Sigmoid colon (tissue), 7 donors: Measurements from ENCODE around the gene POLR1G. TPM values are rescaled to one million over a fixed set of nuclear protein-coding genes. Genes with fewer than 3 reads are reported as not detected.
A peak's percentile ranks its signal among the peaks of the same experiment; 100 is the strongest.

Experiments
- DNase-seq: peaks from one replicate; pipeline ENCODE4 v3.0.0-alpha.2; 2019
- H3K27ac ChIP-seq, 4 donors: fragments of 200-600 bp; sonication (generic); one replicate each; pipeline ENCODE4 v1.5.1; 2016 to 2019; ENCODE audit warnings: mild to moderate bottlenecking in 1 of 4
- H3K27me3 ChIP-seq, 3 donors: fragments of 200-600 bp; sonication (generic); one replicate each; pipeline ENCODE4 v1.5.1; 2019; ENCODE audit warnings: mild to moderate bottlenecking in 1 of 3
- H3K36me3 ChIP-seq, 4 donors: fragments of 200-600 bp; sonication (generic); one replicate each; pipeline ENCODE4 v1.5.1; 2016 to 2019
- H3K4me1 ChIP-seq, 4 donors: fragments of 200-600 bp; sonication (generic); one replicate each; pipeline ENCODE4 v1.5.1; 2017 to 2019
- H3K4me3 ChIP-seq, 4 donors: fragments of 200-600 bp; sonication (generic); one replicate each; pipeline ENCODE4 v1.5.1; 2017 to 2019; ENCODE audit warnings: mild to moderate bottlenecking in 2 of 4, moderate library complexity in 1 of 4
- H3K9me3 ChIP-seq, 4 donors: fragments of 200-600 bp in 3 of 4; sonication (generic) in 3 of 4; one replicate each; pipeline versions ENCODE4 v1.5.1 to v1.6.1; 2013 to 2019
- EP300 ChIP-seq, 4 donors: sonication (generic); formaldehyde crosslinking; IDR thresholded peaks; one replicate each; pipeline ENCODE4 v1.6.1; 2017; ENCODE audit warnings: antibody characterized with exemption in 4 of 4
- POLR2A ChIP-seq, 2 donors: fragments of 450-650 bp; IDR thresholded peaks; one replicate each; pipeline ENCODE4 v1.6.1; 2016; ENCODE audit warnings: antibody characterized with exemption in 2 of 2, mild to moderate bottlenecking in 2 of 2, moderate library complexity in 2 of 2
- POLR2AphosphoS5 ChIP-seq, 4 donors: sonication (generic); formaldehyde crosslinking; IDR thresholded peaks; one replicate each; pipeline ENCODE4 v1.6.1; 2017; ENCODE audit warnings: antibody characterized with exemption in 4 of 4
- WGBS, 2 donors: extraction: QIAGEN DNeasy Blood & Tissue Kit; methylation state at CpG; one replicate each; pipeline ENCODE4 v1.1.7; 2013; 5-methylcytosine and 5-hydroxymethylcytosine counted together
- intact Hi-C: fragments of 100-400 bp; cut with DNase I; formaldehyde crosslinking; loops from one replicate; pipeline ENCODE4 v1.15.1; 2023
- polyA plus RNA-seq, 3 donors: library from polyadenylated mRNA; stranded (reverse); fragments of 200-250 nt; gene quantifications; one replicate each; pipeline ENCODE4 v1.2.3, GENCODE V29; 2013
- total RNA-seq, 4 donors: library from RNA; depleted of rRNA; stranded (reverse); fragments of >200 nt; gene quantifications; one replicate each; pipeline ENCODE4 v1.1.0, GENCODE V29; 2016
- TF ChIP-seq, protein P1 (sequence below), 4 experiments: fragments of 450-650 bp in 3 of 4; fragments of 200-600 bp in 1 of 4; IDR thresholded peaks; one replicate each; pipeline ENCODE4 v1.5.1; 2016 to 2019; ENCODE audit warnings: antibody characterized with exemption in 4 of 4, mild to moderate bottlenecking in 3 of 4, moderate library complexity in 2 of 4
- donor health status: healthy with polysubstance abuse.
- donor health status: Bipolar disorder and iron deficiency.
- donor health status: healthy.

Gene POLR1G
- total and polyA plus RNA-seq, 7 donors = 1.2 to 5.6 (median 3.6) TPM

DNA sequence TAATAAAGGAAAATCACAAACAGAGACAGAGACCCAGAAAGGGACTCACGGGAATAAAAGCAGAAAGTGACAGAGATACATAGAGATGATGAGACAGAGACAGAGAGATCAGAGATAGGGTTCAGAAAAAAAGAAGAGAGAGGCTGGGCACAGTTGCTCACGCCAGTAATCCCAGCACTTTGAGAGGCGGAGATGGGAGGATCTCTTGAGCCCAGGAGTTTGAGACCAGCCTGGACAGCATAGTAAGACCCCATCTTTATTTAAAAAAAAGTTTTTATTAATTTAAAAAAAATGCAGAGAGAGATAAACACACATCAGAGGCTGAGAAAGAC, 41.9 kb downstream of the POLR1G start:
- TF ChIP-seq POLR2AphosphoS5 (IDR thresholded peaks at IDR 0.05) = no peak
- no peak for TF ChIP-seq POLR2A (IDR thresholded peaks at IDR 0.05)
- TF ChIP-seq EP300 (IDR thresholded peaks at IDR 0.05) = no peak
- TF ChIP-seq, protein P1, sequence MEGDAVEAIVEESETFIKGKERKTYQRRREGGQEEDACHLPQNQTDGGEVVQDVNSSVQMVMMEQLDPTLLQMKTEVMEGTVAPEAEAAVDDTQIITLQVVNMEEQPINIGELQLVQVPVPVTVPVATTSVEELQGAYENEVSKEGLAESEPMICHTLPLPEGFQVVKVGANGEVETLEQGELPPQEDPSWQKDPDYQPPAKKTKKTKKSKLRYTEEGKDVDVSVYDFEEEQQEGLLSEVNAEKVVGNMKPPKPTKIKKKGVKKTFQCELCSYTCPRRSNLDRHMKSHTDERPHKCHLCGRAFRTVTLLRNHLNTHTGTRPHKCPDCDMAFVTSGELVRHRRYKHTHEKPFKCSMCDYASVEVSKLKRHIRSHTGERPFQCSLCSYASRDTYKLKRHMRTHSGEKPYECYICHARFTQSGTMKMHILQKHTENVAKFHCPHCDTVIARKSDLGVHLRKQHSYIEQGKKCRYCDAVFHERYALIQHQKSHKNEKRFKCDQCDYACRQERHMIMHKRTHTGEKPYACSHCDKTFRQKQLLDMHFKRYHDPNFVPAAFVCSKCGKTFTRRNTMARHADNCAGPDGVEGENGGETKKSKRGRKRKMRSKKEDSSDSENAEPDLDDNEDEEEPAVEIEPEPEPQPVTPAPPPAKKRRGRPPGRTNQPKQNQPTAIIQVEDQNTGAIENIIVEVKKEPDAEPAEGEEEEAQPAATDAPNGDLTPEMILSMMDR (IDR thresholded peaks at IDR 0.05) = no peak
- no peaks in the 10 kb centered on the region for H3K27me3 ChIP-seq
- 89 to 93% methylated on average over 3 of the region's 3 CpGs for WGBS, 2 donors
- peaks cover 0 to 42% (median 40%) of the 10 kb centered on the region in 4 donors for H3K4me1 ChIP-seq
- H3K9me3 ChIP-seq = no peaks in the 10 kb centered on the region
- intact Hi-C loops = no loop called here
- no peak overlapping the region for H3K4me3 ChIP-seq
- no peaks in the 10 kb centered on the region for H3K36me3 ChIP-seq
- H3K27ac ChIP-seq = peak overlapping the region in 2 of 4 donors; percentile 84 to 87
- no peak for DNase-seq

DNA sequence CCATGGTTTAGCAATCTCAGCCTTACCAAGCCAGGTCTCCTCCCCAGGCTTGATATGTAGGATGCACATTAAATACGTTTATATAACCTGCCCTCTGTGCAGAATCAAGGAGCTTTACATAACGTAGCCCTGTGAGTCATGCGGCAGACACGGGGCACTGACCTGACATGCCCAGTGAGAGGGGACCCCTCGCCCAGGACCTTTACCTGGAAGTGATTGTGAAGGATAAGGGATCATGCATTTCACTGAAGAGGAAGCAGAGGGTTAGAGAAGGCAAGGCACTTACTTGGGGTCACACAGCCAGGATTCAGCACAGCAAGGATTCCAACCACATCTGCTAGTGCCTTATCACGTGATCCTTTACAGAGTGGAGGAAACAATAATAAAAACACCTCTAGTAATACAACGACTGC, 42.4 kb downstream of the POLR1G start:
- H3K4me1 ChIP-seq = peaks cover 0 to 41% (median 37%) of the 10 kb centered on the region in 4 donors
- 20 to 67% methylated on average over 7 of the region's 7 CpGs for WGBS, 2 donors
- no peaks in the 10 kb centered on the region for H3K36me3 ChIP-seq
- H3K27me3 ChIP-seq = no peaks in the 10 kb centered on the region
- intact Hi-C loops = no loop called here
- DNase-seq = no peak
- TF ChIP-seq EP300 (IDR thresholded peaks at IDR 0.05) = no peak
- TF ChIP-seq, protein P1 (IDR thresholded peaks at IDR 0.05) = no peak
- TF ChIP-seq POLR2AphosphoS5 (IDR thresholded peaks at IDR 0.05) = no peak
- TF ChIP-seq POLR2A (IDR thresholded peaks at IDR 0.05) = no peak
- H3K9me3 ChIP-seq = no peaks in the 10 kb centered on the region
- H3K27ac ChIP-seq = peak overlapping the region in 2 of 4 donors; percentile 84 to 87
- H3K4me3 ChIP-seq = no peak overlapping the region

DNA sequence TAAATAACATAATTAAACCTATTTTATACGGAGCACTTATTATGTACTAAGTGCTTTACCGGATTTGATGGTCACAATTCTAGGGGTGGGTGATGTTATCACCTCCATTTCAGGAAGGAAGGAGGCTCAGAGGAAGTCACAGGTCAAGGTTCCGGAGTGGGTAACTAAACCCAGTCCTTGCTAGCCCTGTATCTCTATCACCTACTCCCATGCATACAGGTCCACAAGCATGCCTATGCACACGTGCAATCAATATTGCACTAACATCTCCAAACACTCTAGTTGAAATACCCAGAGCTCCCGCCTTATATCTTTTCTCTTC, 43.5 kb downstream of the POLR1G start:
- intact Hi-C loops = no loop called here
- no peak for DNase-seq
- H3K27me3 ChIP-seq = no peaks in the 10 kb centered on the region
- 11 to 21% methylated on average over 5 of the region's 5 CpGs for WGBS, 2 donors
- no peaks in the 10 kb centered on the region for H3K9me3 ChIP-seq
- H3K36me3 ChIP-seq = no peaks in the 10 kb centered on the region
- peaks cover 0 to 43% (median 36%) of the 10 kb centered on the region in 4 donors for H3K4me1 ChIP-seq
- H3K4me3 ChIP-seq = peak overlapping the region; percentile 45 to 73 (median 59)
- H3K27ac ChIP-seq = peak overlapping the region; percentile 84 to 87 (median 86)
- TF ChIP-seq, protein P1 (IDR thresholded peaks at IDR 0.05) = peak in 1 of 4 experiments; percentile 4
- no peak for TF ChIP-seq POLR2A (IDR thresholded peaks at IDR 0.05)

DNA sequence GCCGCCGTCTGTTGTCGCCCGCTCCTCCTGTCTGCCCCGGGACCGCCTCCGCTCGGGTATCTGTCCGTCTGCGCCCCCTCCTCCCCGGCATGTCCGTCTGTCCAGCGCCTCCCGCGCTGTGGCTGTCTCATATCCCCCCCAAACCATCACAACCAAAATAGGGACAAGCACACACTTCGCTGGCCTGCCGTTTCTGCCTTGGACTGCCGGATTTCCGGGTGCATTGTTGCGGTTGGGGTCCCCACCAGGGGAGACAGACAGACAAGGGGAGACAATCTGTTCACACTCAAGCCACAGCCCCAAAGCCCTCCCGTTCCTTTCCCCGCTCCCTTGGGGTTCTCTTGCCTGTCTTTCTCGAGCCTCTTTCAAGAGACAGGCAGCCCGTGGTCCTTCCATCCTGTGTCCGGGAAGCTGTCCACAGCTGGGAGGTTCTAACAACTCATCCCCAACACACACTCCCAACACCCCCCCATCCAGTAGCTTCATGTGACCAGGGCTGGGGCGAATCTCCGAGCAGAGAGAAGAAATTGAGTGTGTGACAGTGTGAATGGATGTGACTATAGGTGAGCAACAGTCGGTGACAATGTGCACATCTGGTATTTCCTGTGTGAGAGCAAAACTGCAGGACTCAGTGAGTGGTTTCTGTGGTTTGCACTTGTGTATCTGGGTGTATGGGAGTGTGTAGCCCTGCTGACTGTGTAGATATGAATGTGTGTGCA, 44.8 kb downstream of the POLR1G start:
- intact Hi-C loops = no loop called here
- no peaks in the 10 kb centered on the region for H3K27me3 ChIP-seq
- H3K4me1 ChIP-seq = peaks cover 0 to 54% (median 47%) of the 10 kb centered on the region in 4 donors
- H3K4me3 ChIP-seq = peak overlapping the region; percentile 45 to 73 (median 59)
- peak overlapping the region; percentile 84 to 87 (median 86) for H3K27ac ChIP-seq
- peak; percentile 83 for DNase-seq
- H3K9me3 ChIP-seq = no peaks in the 10 kb centered on the region
- TF ChIP-seq EP300 (IDR thresholded peaks at IDR 0.05) (no peak), POLR2A (IDR thresholded peaks at IDR 0.05) (peak in 1 of 2 donors; percentile 9), POLR2AphosphoS5 (IDR thresholded peaks at IDR 0.05) (peak in 2 of 4 donors; percentile 2 to 51)
- TF ChIP-seq, protein P1 (IDR thresholded peaks at IDR 0.05) = no peak
- no peaks in the 10 kb centered on the region for H3K36me3 ChIP-seq
- WGBS, 2 donors = 3 to 4% methylated on average over 28 of the region's 28 CpGs
